GM19455 (cell line): Measurements from ENCODE around the gene RERE.

Experiments
- ATAC-seq: cut with Tn5 transposase; IDR thresholded peaks from one replicate; pipeline ENCODE4 v1.9.1; 2021; ENCODE audit not compliant: unreplicated experiment

Gene RERE

DNA sequence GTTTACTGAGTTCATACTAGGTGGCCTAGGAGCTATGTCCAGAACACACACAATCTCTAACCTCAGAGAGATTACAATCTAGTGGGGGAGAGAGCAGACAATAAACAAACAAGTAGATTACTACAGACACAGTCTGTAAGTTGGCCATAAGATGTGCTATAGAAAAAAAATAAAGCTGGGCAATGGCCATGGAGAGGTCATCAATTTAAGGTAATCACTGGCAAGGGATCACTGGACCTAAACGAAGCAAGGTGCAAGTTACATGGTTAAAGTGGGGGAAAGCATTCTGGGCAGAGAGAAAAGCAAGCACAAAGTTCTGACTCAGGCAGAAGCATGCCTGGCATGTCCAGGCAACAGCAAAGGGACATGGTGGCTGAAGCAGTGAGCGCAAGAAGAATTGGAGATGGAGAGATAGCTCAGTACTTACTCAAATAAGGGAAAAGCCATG, 147.0 kb downstream of the RERE start:
- no peak for ATAC-seq

GRCh38 chr1:8669606-8670335, 147.7 kb downstream of the RERE start:
- ATAC-seq, result no peak

DNA sequence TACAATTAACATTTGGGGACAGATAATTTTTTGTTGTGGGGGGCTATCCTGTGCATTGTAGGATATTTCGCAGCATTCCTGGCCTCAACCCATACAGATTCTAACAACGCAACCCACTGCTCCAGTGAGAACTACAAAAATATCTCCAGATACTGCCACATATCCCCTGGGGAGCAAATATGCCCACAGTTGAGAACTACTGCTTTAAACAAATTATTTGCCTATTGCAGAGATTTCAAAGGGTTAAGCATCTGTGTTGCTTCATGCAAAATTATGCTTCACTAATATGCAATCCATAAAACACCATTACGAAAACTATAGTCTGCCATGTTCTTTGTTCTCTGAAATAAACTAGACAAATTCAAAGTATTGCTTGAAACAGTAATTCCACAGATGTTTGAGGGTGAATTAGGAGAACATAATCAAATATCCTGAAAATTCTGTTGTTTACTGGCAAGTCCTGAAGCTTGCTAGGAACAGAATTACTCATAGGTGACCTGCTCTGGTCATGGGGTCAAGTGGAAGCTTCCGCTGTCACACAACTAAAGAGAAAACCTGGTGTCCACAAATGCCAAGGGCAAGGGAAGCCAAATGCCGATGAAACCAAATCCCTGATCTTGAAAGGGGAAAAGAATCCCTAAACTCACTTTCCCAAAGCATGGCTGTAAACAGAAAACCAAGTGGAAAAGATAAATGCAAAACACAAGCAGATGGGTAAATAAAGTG, 149.4 kb downstream of the RERE start:
- ATAC-seq, result no peak

- no peak for ATAC-seq
Measured at GRCh38 chr1:8666389-8667167, 150.9 kb downstream of the RERE start.

DNA sequence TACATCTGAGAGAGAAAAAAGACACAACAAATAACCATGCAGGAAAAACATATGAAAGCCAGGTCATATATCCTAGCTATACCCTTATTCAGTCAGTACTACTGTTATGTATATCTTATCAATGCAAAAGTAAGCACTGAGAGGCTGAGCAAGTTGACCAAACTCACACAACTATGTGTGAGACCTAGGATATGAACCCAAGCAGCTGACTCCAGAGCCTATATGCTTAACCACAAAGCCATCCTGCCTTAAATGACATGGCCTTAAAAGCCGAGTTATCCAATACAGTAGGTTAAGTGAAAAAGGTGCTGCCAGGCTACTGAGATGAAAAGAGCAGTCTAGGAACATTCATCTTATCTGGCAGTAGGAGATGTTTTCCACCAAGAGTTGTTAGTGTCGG, 151.6 kb downstream of the RERE start:
- no peak for ATAC-seq

- no peak for ATAC-seq
Measured at GRCh38 chr1:8664887-8665286, 152.6 kb downstream of the RERE start.

DNA sequence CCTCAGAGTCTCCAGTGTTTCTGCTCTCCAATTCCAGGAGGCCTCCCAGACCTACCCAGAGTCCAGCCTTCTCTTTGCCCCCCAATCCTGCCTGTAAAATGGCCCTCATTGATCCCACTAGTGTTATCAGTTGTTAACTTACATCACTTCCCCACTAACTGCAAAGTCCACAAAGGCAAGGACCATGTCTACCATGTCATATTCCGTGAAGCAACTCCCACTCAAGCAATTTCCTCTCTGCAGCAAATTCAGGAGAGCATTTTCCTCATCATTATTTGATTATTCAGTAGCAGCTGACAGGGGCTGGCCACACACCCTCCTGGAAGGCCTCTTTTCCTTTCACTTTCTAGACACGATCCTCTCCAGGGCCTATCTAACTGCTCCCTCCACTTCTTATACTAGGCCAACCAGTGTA, 153.5 kb downstream of the RERE start:
- ATAC-seq, result no peak

- no peak for ATAC-seq
Measured at GRCh38 chr1:8663090-8663802, 154.2 kb downstream of the RERE start.

DNA sequence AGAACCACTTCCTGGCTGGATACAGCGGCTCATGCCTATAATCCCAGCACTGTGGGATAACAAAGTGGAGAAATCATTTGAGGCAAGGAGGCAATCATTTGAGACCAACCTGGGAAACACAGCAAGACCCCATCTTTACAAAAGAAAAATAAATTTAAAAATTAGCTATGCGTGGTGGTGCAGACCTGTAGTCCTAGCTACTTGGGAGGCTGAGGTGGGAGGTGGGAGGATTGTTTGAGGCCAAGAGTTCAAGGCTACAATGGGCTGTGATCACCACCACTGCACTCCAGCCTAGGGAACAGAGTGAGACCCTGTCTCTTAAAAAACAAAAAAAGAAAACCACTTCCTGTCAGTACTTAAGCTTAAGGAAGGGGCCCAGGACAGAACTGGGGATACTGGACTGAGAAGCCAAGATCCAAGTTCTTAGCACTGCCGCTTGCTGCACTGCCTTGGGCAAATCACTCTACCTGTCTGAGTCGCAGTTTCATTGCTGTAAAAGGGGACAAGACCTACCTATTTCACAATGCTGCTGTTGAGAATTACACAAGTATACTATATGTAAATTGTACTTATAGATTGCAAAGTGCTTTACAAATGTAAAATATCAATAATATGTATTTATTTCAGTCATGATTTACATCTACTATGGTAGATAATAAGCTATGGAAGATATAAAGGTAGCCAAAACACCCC, 154.9 kb downstream of the RERE start:
- no peak for ATAC-seq

- no peak for ATAC-seq
Measured at GRCh38 chr1:8661185-8662110, 156.0 kb downstream of the RERE start.

DNA sequence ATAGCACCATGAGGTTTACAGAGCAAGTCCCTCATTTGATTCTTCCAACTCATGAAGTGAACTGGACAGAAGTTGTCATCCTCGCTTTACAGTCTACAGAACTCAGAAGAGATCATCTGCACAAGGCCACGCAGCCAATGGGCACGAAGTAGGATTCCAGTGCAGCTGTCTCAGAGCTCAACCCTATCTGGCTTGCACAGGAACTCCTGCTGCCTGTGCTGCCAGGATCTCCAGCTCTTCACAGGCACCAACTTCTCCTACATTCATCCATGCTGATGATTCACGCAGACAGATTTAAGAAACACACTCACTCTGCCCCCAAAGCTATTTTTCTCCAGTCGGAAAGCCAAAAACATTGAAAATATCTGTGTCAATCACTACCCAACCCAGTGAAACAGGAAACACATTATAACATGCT, 157.0 kb downstream of the RERE start:
- ATAC-seq, result no peak

DNA sequence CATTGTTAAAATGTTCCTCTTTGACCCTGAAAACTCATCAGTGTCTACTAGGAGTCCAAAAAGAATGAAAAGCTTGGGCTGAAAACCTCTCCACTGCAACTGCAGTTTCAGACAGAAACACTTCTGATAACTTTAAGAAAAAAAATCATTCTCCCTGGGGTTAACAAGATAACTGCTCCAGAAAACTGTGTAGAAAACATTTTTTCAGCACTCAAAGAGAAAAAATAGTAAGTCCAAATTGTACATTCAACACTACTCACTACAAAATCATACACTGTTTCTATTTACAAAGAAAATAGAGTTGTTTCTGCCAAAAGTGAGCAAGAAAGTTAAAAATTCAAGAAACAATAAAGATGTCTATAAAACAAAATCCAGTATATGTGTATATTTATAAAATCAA, 157.8 kb downstream of the RERE start:
- no peak for ATAC-seq

GRCh38 chr1:8653878-8654277, 163.6 kb downstream of the RERE start:
- no peak for ATAC-seq

DNA sequence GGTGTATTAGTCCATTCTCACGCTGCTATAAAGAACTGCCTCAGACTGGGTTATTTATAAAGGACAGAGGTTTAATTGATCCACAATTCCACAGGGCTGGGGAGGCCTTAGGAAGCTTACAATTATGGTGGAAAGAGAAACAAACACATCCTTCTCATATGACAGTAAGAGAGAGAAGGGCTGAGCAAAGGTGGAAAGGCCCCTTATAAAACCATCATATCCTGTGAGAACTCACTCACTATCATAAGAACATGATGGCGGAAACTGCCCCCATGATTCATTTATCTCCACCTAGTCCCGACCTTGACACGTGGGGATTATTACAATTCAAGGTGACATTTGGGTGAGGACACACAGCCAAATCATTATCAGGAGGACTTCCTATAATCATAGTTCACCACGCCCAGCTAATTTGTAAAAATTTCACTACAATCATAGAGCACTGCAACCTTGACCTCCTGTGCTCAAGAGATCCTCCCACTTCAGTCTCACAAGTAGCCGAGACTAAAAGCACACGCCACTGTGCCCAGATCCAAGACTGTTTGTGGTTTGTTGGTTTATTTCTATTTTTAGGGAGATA, 164.9 kb downstream of the RERE start:
- ATAC-seq, result no peak

DNA sequence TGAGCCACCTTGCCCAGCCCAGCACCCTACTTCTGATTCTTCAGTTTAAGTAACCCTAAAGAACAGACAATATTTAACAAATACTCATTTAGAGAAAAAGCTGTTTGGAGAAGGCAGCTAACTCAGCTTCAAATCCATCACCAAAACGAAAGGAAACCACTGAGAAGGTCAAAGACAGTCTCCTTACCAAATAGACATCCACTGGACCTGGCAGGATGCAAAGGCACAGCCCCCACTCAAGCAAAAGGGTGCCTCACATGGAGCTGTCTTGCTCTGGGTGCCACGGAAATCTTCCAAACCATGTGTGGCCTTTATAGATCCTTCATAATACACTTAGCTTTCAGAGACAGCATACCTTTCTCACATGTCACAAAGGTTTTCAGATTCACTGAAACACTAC, 165.5 kb downstream of the RERE start:
- no peak for ATAC-seq

- no peak for ATAC-seq
Measured at GRCh38 chr1:8651236-8651890, 166.1 kb downstream of the RERE start.

DNA sequence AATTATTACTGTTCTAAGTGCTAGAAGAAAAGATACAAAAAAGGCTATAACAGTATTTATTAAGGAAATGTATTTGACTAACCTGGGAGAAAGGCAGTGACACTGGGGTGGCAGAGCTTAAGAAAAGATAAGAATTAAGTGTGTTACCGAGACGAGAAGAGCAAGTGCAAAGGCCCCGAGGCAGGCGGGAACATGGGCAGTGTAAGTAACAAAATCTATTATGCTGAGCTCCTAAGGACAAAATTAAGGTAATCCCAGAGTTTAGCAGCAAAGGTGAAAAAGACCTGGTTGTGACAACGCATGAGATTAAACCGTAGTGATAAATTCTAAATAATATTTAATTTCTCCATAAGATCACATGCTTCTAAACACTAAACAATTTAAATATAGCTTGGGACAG, 167.6 kb downstream of the RERE start:
- ATAC-seq, result no peak

- ATAC-seq, result no peak
Measured at GRCh38 chr1:8649027-8649426, 168.4 kb downstream of the RERE start.

DNA sequence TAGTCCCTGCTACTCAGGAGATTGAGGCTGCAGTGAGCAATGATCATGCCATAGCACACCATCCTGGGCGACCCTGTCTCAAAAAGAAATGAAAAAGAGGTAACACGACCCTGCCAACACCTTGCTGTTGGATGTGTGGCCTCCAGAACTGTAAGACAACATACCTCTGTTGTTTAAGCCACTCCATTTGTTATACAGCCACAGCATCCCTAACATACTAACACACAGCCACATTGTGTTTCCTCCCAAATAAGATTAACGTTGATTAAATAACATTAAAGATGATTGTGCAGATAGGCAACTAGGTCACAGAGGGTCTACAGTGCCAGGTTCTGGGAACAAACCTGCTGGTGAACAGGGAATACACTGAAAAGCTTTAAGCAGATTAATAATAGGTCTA, 170.4 kb downstream of the RERE start:
- ATAC-seq, result no peak
